PFSK-1 (cell line): ENCODE measurements around the gene TM9SF1.

Experiments
- FOXP2 ChIP-seq: optimal IDR thresholded peaks from 2 replicates; pipeline ENCODE3; 2011; ENCODE audit warnings: borderline replicate concordance, control low read depth, inconsistent platforms; ENCODE audit not compliant: insufficient read depth; ENCODE audit errors: extremely low read length, extremely low read depth
- POLR2AphosphoS5 ChIP-seq: IDR thresholded peaks from 2 replicates; pipeline ENCODE4 v1.6.1; 2012; ENCODE audit warnings: low read depth, mild to moderate bottlenecking, control low read depth, low read length, moderate library complexity
- REST ChIP-seq, 2 experiments: IDR thresholded peaks; 2 replicates each; pipeline versions ENCODE4 v1.6.1 to v1.8.0; 2011 to 2012; ENCODE audit warnings: low read depth in 2 of 2, low read length in 2 of 2, control low read depth in 1 of 2, inconsistent platforms in 1 of 2, mild to moderate bottlenecking in 1 of 2, moderate library complexity in 1 of 2; ENCODE audit not compliant: insufficient read depth in 1 of 2
- SIN3A ChIP-seq: IDR thresholded peaks from 2 replicates; pipeline ENCODE4 v1.6.1; 2012; ENCODE audit warnings: mild to moderate bottlenecking, low read length, moderate library complexity, borderline replicate concordance; ENCODE audit not compliant: insufficient read depth
- TAF1 ChIP-seq: IDR thresholded peaks from 2 replicates; pipeline ENCODE4 v1.6.1; 2012; ENCODE audit warnings: low read length, control low read depth, borderline replicate concordance; ENCODE audit not compliant: insufficient read depth

TM9SF1 gene

DNA sequence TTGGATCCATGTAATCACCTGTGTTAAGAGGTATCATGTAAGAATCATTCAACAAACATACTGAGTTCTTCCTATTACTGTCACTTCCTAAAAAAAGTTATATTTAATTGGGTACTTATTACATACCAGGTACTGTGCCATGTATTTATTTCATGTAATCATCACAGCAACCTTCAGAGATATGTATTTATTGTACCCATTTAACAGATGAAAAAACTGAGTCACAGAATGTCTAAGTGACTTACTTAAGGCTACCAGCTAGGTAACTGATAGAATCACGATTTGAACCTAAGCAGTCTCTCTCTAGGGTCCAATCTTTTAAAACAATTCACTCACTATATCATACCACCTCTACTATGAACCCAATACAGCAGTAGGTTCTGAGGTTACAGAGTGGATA is 50.8 kb downstream of the TM9SF1 start:
- TF ChIP-seq TAF1: no peak
- TF ChIP-seq REST (IDR thresholded peaks at IDR 0.05; ENCODE audit: insufficient read depth in 1 of 2, low read depth in 2 of 2, low read length in 2 of 2): no peak
- no peak for TF ChIP-seq FOXP2
- TF ChIP-seq POLR2AphosphoS5: no peak
- no peak for TF ChIP-seq SIN3A

GRCh38 chr14:24143511-24143910 is 51.7 kb downstream of the TM9SF1 start:
- TF ChIP-seq TAF1 (no peak), REST (IDR thresholded peaks at IDR 0.05; ENCODE audit: insufficient read depth in 1 of 2, low read depth in 2 of 2, low read length in 2 of 2) (no peak), FOXP2 (no peak)

- TF ChIP-seq POLR2AphosphoS5 (peak; percentile 69), FOXP2 (no peak), TAF1 (peak; percentile 83; the same call in 1 of the 2 replicates), REST (IDR thresholded peaks at IDR 0.05; ENCODE audit: insufficient read depth in 1 of 2, low read depth in 2 of 2, low read length in 2 of 2) (0 out of 4 replicates have a peak, but pooled peaks of 1 of the 2 experiments have one; percentile 6)
Observed at GRCh38 chr14:24141097-24141880, 54.0 kb downstream of the TM9SF1 start, which contains the start of gene EMC9. EMC9 (minus strand) TSS chr14:24141591; CDS start chr14:24141304, 287 bp downstream.

DNA sequence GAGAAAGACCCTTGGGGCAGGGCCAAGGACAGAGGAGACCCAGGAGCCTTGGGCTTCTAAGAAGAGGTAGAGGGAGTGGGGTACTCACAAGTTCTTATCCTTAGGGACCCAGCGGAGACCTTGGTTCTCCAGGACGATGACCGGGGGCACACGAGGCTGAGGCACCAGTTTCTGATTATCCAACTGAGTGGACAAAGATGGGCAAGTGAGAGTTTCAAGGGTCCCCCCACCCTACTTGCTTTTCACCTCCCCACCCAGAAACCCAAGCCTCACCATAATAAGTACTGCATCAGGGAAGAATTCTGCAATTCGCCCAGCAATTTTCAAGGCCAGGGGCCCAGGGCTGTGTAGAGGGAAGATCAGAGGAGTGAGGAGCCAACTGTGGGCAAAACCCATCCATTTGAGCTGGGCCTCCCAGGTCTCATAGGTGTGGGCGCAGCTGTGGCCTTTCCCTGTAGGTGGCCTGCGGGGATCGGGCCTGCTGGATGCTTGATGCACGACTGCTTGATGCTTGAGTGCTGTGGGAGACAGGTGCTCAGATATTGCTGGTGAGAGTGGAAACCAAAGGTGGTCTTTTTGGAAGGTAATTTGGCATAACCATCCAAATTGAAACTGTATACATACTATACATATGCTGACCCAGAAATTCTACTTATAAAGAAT is 55.8 kb downstream of the TM9SF1 start:
- TF ChIP-seq POLR2AphosphoS5: no peak
- TF ChIP-seq SIN3A: no peak
- no peak for TF ChIP-seq FOXP2
- TF ChIP-seq TAF1: no peak
- no peak for TF ChIP-seq REST (IDR thresholded peaks at IDR 0.05; ENCODE audit: insufficient read depth in 1 of 2, low read depth in 2 of 2, low read length in 2 of 2)
